ENCODE results near the gene E2F4.

The E2F4 gene

DNA sequence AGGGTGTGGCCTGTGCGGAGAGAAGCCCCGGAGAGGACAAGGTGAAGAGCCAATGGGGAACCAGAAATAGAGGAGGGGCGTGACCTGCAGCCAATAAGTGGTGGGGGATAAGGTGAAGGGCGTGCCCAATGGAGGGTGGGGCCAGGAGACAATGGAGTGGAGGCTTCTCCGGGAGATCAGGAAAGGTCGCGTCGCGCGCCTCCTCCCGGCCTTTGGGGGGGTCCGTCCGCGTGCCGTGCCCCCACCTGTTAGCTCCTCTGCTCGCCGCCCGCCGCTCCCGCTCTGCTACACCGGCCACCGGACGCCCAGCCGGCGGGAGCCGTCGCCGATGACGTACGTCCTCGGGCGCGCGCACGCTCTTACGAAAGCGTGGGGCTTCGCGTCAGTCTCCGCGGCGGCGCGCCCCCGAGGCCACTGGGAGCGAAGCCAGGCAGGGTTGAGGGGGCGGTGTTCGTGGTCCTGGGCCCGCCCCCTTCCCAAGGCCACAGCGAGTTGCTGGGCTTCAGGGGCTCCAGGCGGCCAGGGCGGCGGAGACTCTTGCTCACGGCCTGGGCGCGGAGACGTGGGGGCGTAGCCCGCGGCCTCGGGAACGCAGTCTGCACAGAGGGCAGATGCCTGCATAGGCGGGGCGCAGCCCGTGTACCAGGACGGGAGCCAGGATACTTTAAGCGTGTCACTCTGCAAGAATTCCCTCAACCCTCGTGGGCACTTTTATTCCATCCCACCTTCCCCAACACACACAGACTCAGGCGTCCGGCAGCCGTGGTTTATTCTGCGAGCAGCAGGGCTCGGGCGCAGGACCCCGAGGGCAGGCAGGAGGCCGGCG, 8.1 kb upstream of the E2F4 start, which contains the start of gene MATCAP1:
TSS of gene MATCAP1 (minus strand) at position 337 of the 826 bp plus-strand sequence. CDS start 3,353 bp downstream, outside the sequence.
- ChIA-PET CTCF (interaction anchor here (0.6 kb wide), 1 partner anchor 147 kb away, joined by 3 read pairs; no protein-coding TSS in a partner anchor), POLR2A (interaction anchor here (1.5 kb wide), 1 partner anchor 166 kb away, joined by 5 read pairs; no protein-coding TSS in a partner anchor)
- peak; percentile 97 for DNase-seq (ENCODE audit: extremely low spot score)
- no peak; the same call in 1 of the 2 replicates for TF ChIP-seq L3MBTL2 (conservative IDR thresholded peaks at IDR 0.05)
- no peak for TF ChIP-seq ZNF384 (IDR thresholded peaks at IDR 0.05)
- TF ChIP-seq LEF1 (IDR thresholded peaks at IDR 0.05; ENCODE audit: borderline replicate concordance) = no peak
- TF ChIP-seq HDGF (IDR thresholded peaks at IDR 0.05; ENCODE audit: borderline replicate concordance) = no peak
- no peak for TF ChIP-seq FOXM1 (IDR thresholded peaks at IDR 0.05; ENCODE audit: borderline replicate concordance)
- TF ChIP-seq SP1 (IDR thresholded peaks at IDR 0.05) = peak; percentile 77
- no peak for TF ChIP-seq TARDBP (IDR thresholded peaks at IDR 0.05)
- no peak for TF ChIP-seq ARNT (IDR thresholded peaks at IDR 0.05)
- TF ChIP-seq FOXK2 (IDR thresholded peaks at IDR 0.05) = no peak
- no peak for TF ChIP-seq FOXA1 (IDR thresholded peaks at IDR 0.05)
- TF ChIP-seq SUZ12 (IDR thresholded peaks at IDR 0.05) = no peak
- TF ChIP-seq NFRKB (IDR thresholded peaks at IDR 0.05) = no peak
- TF ChIP-seq CTBP1 (IDR thresholded peaks at IDR 0.05; ENCODE audit: borderline replicate concordance) = no peak
- no peak for TF ChIP-seq BHLHE40 (IDR thresholded peaks at IDR 0.05; ENCODE audit: borderline replicate concordance)
- TF ChIP-seq, protein P1, sequence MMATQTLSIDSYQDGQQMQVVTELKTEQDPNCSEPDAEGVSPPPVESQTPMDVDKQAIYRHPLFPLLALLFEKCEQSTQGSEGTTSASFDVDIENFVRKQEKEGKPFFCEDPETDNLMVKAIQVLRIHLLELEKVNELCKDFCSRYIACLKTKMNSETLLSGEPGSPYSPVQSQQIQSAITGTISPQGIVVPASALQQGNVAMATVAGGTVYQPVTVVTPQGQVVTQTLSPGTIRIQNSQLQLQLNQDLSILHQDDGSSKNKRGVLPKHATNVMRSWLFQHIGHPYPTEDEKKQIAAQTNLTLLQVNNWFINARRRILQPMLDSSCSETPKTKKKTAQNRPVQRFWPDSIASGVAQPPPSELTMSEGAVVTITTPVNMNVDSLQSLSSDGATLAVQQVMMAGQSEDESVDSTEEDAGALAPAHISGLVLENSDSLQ (IDR thresholded peaks at IDR 0.05) = peak; percentile 99
- no peak for TF ChIP-seq ELF4 (IDR thresholded peaks at IDR 0.05)

DNA sequence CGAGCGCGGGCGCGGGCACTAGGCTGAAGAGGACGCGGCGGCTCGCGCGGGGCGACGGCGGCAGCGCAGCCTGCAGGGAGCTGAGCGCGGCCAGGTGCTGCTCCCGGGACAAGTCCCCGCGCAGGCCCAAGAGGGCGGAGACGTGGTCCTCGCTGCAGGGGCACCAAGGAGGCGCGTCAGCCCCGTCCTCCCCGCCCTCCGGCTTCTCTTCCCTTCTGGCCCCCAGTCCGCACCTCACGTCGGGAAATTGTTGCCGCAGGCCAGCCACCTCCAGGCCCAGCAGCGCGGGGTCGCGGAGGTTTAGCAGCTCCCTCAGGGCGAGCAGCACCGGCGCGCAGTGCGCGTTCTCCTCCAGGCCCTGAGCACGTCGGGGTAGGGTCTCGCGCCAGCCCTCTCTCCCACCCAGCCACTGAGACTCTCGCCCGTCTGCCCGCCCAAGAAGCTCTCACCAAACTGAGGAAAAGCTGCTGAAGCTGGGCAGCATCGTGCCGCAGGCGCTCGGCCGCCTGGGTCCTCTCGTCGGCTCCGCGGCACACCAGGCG, 7.4 kb upstream of the E2F4 start:
- ChIA-PET CTCF (interaction anchor here (0.5 to 1.2 kb wide), 4 partner anchors 13 to 280 kb away, joined by 3 to 5 read pairs (median 3); no protein-coding TSS in a partner anchor), POLR2A (interaction anchor here (1.5 kb wide), 1 partner anchor 167 kb away, joined by 5 read pairs; no protein-coding TSS in a partner anchor)
- TF ChIP-seq HDGF (IDR thresholded peaks at IDR 0.05; ENCODE audit: borderline replicate concordance) (no peak), FOXA1 (IDR thresholded peaks at IDR 0.05) (no peak), SUZ12 (IDR thresholded peaks at IDR 0.05) (no peak), ZNF384 (IDR thresholded peaks at IDR 0.05) (no peak), NFRKB (IDR thresholded peaks at IDR 0.05) (no peak), ELF4 (IDR thresholded peaks at IDR 0.05) (no peak), FOXM1 (IDR thresholded peaks at IDR 0.05; ENCODE audit: borderline replicate concordance) (no peak), TARDBP (IDR thresholded peaks at IDR 0.05) (no peak), SP1 (IDR thresholded peaks at IDR 0.05) (no peak), BHLHE40 (IDR thresholded peaks at IDR 0.05; ENCODE audit: borderline replicate concordance) (no peak), ARNT (IDR thresholded peaks at IDR 0.05) (no peak), LEF1 (IDR thresholded peaks at IDR 0.05; ENCODE audit: borderline replicate concordance) (no peak), FOXK2 (IDR thresholded peaks at IDR 0.05) (no peak)
- DNase-seq (ENCODE audit: extremely low spot score) = no peak

DNA sequence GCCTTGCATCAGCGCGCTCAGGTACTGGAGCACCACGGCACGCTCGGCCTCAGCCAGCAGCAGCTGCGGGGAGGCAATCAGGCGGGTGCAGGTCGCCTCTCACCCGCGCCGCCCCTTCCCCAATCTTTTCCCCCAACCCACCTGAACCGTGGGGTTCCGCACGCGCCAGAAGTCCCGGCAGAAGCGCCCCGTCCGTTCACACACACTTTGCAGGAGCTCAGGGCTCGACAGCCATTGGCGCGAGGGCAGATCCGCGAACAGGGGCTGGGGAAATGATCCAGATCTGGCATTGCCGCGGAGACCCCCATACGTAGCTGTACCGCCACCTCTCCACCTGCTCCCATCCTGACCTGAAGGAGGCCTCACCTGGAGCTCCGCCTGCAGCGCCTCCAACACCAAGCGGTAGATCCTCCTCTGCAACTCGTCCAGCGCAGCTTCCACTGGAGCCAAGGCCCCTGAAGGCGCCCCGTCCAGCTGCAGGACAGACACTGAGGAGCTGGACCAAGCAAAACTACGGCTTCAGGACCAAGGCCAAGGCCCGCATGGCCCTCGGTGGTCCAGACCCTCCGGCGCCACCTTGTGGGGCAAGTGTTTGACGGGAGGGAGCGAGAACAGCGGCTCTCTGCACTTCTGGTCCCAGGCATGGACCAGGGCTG, 6.8 kb upstream of the E2F4 start:
- ChIA-PET CTCF (interaction anchor here (0.5 to 1.2 kb wide), 7 partner anchors 12 to 280 kb away, joined by 3 to 5 read pairs (median 3); no protein-coding TSS in a partner anchor), POLR2A (interaction anchor here (0.7 to 1.5 kb wide), 3 partner anchors 26 to 167 kb away, joined by 3 to 5 read pairs (median 3); no protein-coding TSS in a partner anchor)
- TF ChIP-seq FOXM1 (IDR thresholded peaks at IDR 0.05; ENCODE audit: borderline replicate concordance) = no peak
- no peak for TF ChIP-seq TARDBP (IDR thresholded peaks at IDR 0.05)
- DNase-seq (ENCODE audit: extremely low spot score) = peak; percentile 78

DNA sequence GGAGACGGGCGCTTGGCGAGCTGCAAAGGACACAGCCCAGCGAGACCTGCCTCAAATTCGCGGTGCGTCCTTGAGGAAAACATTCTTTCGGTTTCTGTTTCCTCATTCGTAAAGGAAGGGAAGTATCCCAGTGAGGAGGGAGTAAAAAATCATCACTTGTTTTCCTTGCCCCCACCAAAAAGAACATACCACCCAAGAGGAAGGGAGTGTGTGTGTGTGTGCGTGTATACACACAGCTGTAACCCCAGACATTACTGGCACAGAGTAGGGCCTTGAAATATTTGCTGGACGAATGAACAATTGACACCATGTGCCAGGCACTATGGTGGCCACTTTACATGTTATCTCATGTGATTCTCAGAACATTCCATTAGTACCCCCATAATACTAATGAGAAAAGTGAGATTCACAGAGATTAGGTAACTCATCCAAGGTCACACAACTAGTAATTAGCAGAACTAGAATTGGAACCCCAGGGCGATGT, 6.3 kb upstream of the E2F4 start:
- CTCF ChIA-PET = interaction anchor here (0.5 to 1.0 kb wide), 5 partner anchors 12 to 227 kb away, joined by 3 to 5 read pairs (median 4); no protein-coding TSS in a partner anchor
- DNase-seq (ENCODE audit: extremely low spot score) = no peak
- POLR2A ChIA-PET = interaction anchor here (0.7 to 1.5 kb wide), 4 partner anchors 21 to 168 kb away, joined by 3 to 5 read pairs (median 3); no protein-coding TSS in a partner anchor
- no peak for TF ChIP-seq SP1 (IDR thresholded peaks at IDR 0.05)
- no peak for TF ChIP-seq SUZ12 (IDR thresholded peaks at IDR 0.05)
- no peak for TF ChIP-seq FOXA1 (IDR thresholded peaks at IDR 0.05)
- no peak for TF ChIP-seq FOXM1 (IDR thresholded peaks at IDR 0.05; ENCODE audit: borderline replicate concordance)
- no peak for TF ChIP-seq ELF4 (IDR thresholded peaks at IDR 0.05)
- TF ChIP-seq ZNF384 (IDR thresholded peaks at IDR 0.05) = no peak
- TF ChIP-seq L3MBTL2 (conservative IDR thresholded peaks at IDR 0.05) = no peak
- no peak for TF ChIP-seq BHLHE40 (IDR thresholded peaks at IDR 0.05; ENCODE audit: borderline replicate concordance)
- TF ChIP-seq FOXK2 (IDR thresholded peaks at IDR 0.05) = no peak
- no peak for TF ChIP-seq NFRKB (IDR thresholded peaks at IDR 0.05)
- TF ChIP-seq, protein P1 (IDR thresholded peaks at IDR 0.05) = no peak
- no peak for TF ChIP-seq TARDBP (IDR thresholded peaks at IDR 0.05)

DNA sequence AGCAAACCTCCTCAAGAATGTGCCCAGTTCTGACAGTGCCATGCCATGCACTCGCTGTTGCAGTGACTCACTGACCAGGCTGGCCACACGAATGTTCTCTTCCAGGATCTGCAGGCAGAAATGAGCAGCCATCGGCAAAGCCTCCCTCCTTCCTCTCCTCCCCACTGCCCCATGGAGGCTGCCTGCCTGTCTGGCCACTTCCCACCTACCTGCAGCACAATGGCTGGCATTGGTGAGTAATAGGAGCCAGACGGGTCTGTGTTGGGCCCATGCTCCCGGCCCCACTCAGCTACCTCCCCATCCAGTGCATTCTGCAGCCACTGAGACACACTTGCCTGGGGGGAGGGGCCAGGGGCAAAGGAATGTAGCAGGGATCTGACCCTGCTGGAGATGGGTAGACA, 5.4 kb upstream of the E2F4 start:
- TF ChIP-seq NFRKB (IDR thresholded peaks at IDR 0.05) (no peak), ZNF384 (IDR thresholded peaks at IDR 0.05) (no peak), BHLHE40 (IDR thresholded peaks at IDR 0.05; ENCODE audit: borderline replicate concordance) (no peak), FOXA1 (IDR thresholded peaks at IDR 0.05) (no peak), FOXM1 (IDR thresholded peaks at IDR 0.05; ENCODE audit: borderline replicate concordance) (no peak), SUZ12 (IDR thresholded peaks at IDR 0.05) (no peak), SP1 (IDR thresholded peaks at IDR 0.05) (no peak), FOXK2 (IDR thresholded peaks at IDR 0.05) (no peak), LEF1 (IDR thresholded peaks at IDR 0.05; ENCODE audit: borderline replicate concordance) (no peak), CTBP1 (IDR thresholded peaks at IDR 0.05; ENCODE audit: borderline replicate concordance) (no peak), HDGF (IDR thresholded peaks at IDR 0.05; ENCODE audit: borderline replicate concordance) (no peak), L3MBTL2 (conservative IDR thresholded peaks at IDR 0.05) (no peak), TARDBP (IDR thresholded peaks at IDR 0.05) (no peak), ARNT (IDR thresholded peaks at IDR 0.05) (no peak), ELF4 (IDR thresholded peaks at IDR 0.05) (no peak)
- TF ChIP-seq, protein P1 (IDR thresholded peaks at IDR 0.05) = no peak
- POLR2A ChIA-PET = interaction anchor here (1.0 kb wide), 1 partner anchor 20 kb away, joined by 3 read pairs; no protein-coding TSS in a partner anchor
- no peak for DNase-seq (ENCODE audit: extremely low spot score)
- CTCF ChIA-PET = interaction anchor here (1.4 kb wide), 1 partner anchor 17 kb away, joined by 4 read pairs; no protein-coding TSS in a partner anchor

Data from HEK293T (cell line).